Umbilical cord (tissue), 2 donors: ENCODE results near the gene TXN. TPM values are rescaled to one million over a fixed set of nuclear protein-coding genes. Genes with fewer than 3 reads are reported as not detected.
A peak's percentile ranks its signal among the peaks of the same experiment; 100 is the strongest.

ENCODE experiments used
- DNase-seq: peaks from one replicate; pipeline ENCODE4 v3.0.0-alpha.2; 2015; ENCODE audit warnings: low spot score
- total RNA-seq: library from RNA; depleted of rRNA; stranded (reverse); fragments of >200 nt; gene quantifications from one replicate; pipeline ENCODE4 v1.2.3, GENCODE V29; 2014; ENCODE audit warnings: low replicate concordance; ENCODE audit not compliant: insufficient read depth

TXN gene
- 121 TPM for total RNA-seq

GRCh38 chr9:110256380-110257096 is at the start of gene TXN:
Gene TXN, minus strand, starts transcription at chr9:110256507. Its CDS starts 72 bp downstream, at chr9:110256435.
- peak; percentile 94 for DNase-seq

GRCh38 chr9:110303133-110303532 is 46.8 kb upstream of the TXN start:
- DNase-seq, result no peak

GRCh38 chr9:110298043-110298605 is 41.8 kb upstream of the TXN start:
- no peak for DNase-seq

GRCh38 chr9:110293248-110293647 is 36.9 kb upstream of the TXN start:
- DNase-seq, result no peak

- DNase-seq, result no peak
Observed at GRCh38 chr9:110291921-110292557, 35.7 kb upstream of the TXN start.

GRCh38 chr9:110290001-110290400 is 33.7 kb upstream of the TXN start:
- no peak for DNase-seq

GRCh38 chr9:110288503-110288902 is 32.2 kb upstream of the TXN start:
- DNase-seq, result no peak

GRCh38 chr9:110287289-110287680 is 31.0 kb upstream of the TXN start:
- no peak for DNase-seq

- no peak for DNase-seq
Observed at GRCh38 chr9:110284211-110284844, 28.0 kb upstream of the TXN start.

- peak; percentile 69 for DNase-seq
Observed at GRCh38 chr9:110283751-110284150, 27.4 kb upstream of the TXN start.

- no peak for DNase-seq
Observed at GRCh38 chr9:110282739-110283081, 26.4 kb upstream of the TXN start.

GRCh38 chr9:110282018-110282738 is 25.9 kb upstream of the TXN start:
- no peak for DNase-seq

- no peak for DNase-seq
Observed at GRCh38 chr9:110278080-110278707, 21.9 kb upstream of the TXN start.

GRCh38 chr9:110276781-110277180 is 20.5 kb upstream of the TXN start:
- DNase-seq, result no peak

- DNase-seq, result no peak
Observed at GRCh38 chr9:110270211-110270995, 14.1 kb upstream of the TXN start.

- DNase-seq, result no peak
Observed at GRCh38 chr9:110266795-110267194, 10.5 kb upstream of the TXN start.

GRCh38 chr9:110261632-110262031 is 5.3 kb upstream of the TXN start:
- DNase-seq, result no peak

- DNase-seq, result no peak
Observed at GRCh38 chr9:110260911-110261310, 4.6 kb upstream of the TXN start.

GRCh38 chr9:110259566-110259965 is 3.3 kb upstream of the TXN start:
- no peak for DNase-seq

- no peak for DNase-seq
Observed at GRCh38 chr9:110258690-110259091, 2.4 kb upstream of the TXN start.

- no peak for DNase-seq
Observed at GRCh38 chr9:110257956-110258355, 1.6 kb upstream of the TXN start.
